GM23248 (cell line): ENCODE data around the gene ZNF558.

Experiments used
- EZH2 ChIP-seq: fragments of 200-600 bp; sonication (generic); IDR thresholded peaks from 2 replicates; pipeline ENCODE4 v1.6.1; 2018; ENCODE audit warnings: antibody characterized with exemption, mild to moderate bottlenecking; ENCODE audit not compliant: insufficient read depth, poor library complexity, severe bottlenecking
- EZH2phosphoT487 ChIP-seq: fragments of 200-600 bp; sonication (generic); IDR thresholded peaks from 2 replicates; pipeline ENCODE4 v1.6.1; 2018; ENCODE audit warnings: antibody characterized with exemption, moderate library complexity, mild to moderate bottlenecking, low read depth; ENCODE audit not compliant: insufficient read depth

GRCh38 chr19:8814176-8814575, 17.9 kb downstream of the ZNF558 start:
- no peak for TF ChIP-seq EZH2
- no peak for TF ChIP-seq EZH2phosphoT487
